GM18498 (cell line): ENCODE measurements around the gene LIN7A.

ENCODE experiments used
- ATAC-seq: cut with Tn5 transposase; IDR thresholded peaks from one replicate; pipeline ENCODE4 v1.9.1; 2021; ENCODE audit warnings: mild to moderate bottlenecking, moderate library complexity; ENCODE audit not compliant: unreplicated experiment

Gene LIN7A, protein sequence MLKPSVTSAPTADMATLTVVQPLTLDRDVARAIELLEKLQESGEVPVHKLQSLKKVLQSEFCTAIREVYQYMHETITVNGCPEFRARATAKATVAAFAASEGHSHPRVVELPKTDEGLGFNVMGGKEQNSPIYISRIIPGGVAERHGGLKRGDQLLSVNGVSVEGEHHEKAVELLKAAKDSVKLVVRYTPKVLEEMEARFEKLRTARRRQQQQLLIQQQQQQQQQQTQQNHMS

GRCh38 chr12:80937391-80938238 is at the start of gene LIN7A:
Gene LIN7A (minus strand): TSS chr12:80937934. CDS start chr12:80937722, 212 bp downstream.
- ATAC-seq = peak; percentile 27

- no peak for ATAC-seq
These were observed 48.5 kb upstream of the LIN7A start for GRCh38 chr12:80986224-80986623.

DNA sequence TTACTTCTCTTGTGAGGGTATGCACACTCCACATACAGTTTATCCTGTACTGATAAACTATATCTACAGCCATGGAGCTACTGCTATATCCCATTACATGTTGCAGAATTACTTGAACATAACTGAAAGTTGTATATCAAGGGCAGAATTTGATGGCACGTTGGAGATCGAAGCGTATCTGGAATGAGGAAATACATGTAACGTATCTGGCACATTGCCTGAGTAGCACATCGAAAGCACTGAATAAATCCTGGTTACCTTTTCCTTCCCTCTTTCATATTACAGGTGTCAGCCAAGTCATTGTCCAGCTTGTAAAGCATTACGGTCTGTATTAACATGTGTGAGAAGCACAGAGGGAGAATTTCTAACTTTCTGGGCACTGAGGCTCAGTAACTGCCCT is 42.1 kb upstream of the LIN7A start:
- ATAC-seq = no peak

DNA sequence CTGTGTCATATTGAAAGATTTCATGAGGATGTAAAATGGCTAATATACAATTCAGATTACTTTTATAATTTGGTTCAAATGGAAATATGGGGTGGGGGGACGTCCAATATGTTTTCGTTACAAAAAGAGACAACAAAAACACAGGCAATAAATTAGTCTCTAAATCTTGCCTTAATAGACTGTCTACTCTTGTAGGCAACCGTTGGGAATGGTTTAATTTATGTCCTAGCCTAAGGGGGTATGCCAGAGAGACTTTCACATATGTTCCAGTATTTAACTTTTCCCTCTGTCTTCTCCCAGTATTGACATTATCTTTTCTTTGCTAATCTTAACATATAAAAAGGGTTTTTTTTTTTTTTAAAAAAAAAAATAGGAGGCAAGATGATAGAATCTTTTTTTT is 41.5 kb upstream of the LIN7A start:
- ATAC-seq = no peak

GRCh38 chr12:80977346-80977745 is 39.6 kb upstream of the LIN7A start:
- ATAC-seq = no peak

GRCh38 chr12:80968326-80968725 is 30.6 kb upstream of the LIN7A start:
- ATAC-seq = no peak

GRCh38 chr12:80967565-80967964 is 29.8 kb upstream of the LIN7A start:
- ATAC-seq = no peak

DNA sequence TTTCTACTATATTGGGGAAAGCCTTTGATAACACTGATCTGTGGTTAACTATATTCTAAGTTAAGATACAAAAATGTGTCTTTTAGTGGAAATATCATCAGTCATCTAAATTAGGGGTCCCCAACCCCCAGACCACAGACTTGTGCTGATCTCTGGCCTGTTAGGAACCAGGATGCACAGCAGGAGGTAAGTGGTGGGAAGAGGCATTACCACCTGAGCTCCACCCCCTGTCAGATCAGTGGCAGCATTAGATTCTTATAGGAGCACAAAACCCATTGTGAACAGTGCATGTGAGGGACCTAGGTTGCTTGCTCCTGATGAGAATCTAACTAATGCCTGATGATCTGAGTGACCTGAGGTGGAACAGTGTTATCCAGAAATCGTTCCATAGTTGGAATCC is 28.3 kb upstream of the LIN7A start:
- no peak for ATAC-seq

DNA sequence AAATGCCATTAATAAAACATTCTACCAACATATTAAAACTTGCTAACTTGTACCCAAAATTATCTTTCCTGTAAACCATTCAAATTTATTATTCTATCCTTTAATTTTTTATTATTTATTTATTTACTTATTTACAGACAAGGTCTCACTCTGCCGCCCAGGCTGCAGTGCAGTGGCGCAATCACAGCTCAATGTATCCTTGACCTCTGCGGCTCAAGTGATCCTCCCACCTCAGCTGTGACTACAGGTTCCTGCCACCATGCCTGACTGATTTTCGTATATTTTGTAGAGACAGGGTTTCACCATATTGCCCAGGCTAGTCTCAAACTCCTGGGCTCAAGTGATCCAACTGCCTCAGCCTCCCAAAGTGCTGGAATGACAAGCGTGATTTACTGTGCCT is 20.4 kb upstream of the LIN7A start:
- no peak for ATAC-seq

DNA sequence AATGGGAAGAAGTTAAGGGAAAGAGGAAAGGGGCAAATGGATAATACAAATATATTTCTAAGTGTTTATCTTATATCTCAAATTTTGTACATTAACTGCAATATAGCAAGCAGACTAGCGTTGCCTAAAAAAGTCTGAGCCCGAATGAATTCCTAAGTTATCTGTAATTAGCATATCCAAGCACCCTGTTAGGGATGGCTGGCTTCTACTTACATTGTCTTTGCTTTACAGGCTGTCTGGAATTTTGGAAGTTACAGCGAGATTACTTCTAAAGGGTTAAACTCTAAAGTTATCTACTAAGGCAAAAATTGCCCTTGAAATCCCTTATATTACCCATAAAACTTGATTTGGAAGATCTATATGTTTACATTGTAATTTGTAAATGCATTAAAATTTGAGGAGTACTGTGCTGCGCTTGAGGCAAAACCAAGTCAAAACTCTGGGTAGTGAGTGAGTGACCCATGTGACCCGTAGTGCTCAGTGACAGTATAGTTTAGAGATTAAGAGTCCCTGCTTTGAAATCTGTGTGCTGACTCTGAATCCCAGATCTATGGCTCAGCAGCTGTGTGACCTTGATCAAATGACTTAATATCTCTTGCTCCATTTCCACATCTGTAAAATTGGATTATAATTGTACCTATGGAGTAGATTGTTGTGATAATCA is 17.3 kb upstream of the LIN7A start:
- ATAC-seq = no peak

DNA sequence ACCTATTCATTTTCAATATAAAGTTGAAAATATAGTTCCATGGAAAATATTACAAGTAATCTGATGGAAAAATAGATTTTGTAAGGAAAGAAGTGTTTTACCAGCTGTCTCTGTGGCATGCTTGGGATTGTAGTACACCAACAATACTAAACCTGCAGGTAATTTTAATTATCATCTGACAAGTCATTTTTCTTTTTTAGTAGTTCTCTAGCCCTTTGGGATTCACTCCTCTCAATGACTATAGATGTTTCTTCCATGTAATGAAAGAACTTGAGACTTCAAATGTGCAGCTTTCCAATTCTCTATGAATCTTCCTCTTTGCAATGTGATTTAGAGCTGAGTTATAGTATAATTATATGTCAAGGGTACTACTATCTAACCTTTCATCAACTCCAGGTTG is 14.7 kb upstream of the LIN7A start:
- ATAC-seq = no peak

DNA sequence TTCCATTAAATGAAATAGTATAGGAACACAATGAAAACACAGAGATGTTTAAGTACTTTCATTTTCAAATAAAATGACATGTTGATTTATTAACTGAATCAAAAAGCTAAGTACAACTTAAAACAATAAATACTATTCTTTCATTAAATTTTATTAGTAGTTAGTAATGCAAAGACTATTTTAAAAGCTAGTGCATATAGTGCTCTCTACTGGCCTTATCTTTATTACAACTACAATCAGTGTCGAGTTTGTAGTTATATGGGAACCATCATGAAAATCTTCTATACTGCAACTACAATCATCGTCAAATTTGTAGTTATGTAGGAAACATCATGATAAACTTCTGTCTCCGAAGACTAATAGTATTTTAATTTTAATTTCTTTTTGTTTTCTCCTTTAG is 8.9 kb upstream of the LIN7A start:
- peak; percentile 57 for ATAC-seq

DNA sequence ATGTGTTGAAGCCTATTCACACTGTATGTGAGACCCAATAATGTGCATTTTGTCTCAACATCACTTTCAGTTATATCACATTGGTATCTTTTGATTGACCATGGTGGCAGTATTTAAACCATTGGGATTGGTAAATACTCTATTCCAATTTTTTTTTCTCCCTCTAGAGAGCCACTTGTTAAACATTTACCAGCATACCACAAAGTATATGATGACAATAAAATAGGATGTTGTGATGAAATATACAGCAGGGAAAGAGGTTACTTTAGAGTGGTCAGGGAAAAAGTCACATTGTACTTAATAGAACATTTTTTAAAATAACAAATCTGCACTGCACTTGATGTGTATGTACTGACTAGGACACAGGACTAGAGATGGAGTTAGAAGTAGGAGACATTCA is 5.6 kb upstream of the LIN7A start:
- no peak for ATAC-seq

GRCh38 chr12:80941916-80942315 is 4.2 kb upstream of the LIN7A start:
- no peak for ATAC-seq

- peak; percentile 23 for ATAC-seq
These were observed 1.7 kb upstream of the LIN7A start for GRCh38 chr12:80939231-80939950.

DNA sequence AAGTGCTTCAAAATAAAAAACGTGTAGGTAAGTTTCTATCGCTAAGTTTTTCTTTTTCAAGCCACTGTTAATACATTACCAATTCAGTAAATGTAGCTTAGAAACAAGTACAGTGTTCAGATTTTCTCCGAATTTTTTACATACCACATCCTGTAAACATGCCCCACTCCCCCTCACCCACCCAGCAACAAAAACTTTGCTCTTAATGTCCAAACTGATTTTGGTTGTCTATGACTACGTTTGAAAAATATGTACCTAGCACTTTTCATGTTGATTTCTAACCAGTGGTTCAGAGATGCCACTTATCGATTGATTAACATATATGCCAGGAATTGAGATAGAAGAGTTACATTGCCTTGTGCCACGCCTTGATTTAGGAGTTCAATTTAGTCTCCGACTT is 663 bp upstream of the LIN7A start:
- no peak for ATAC-seq

GRCh38 chr12:80936642-80937390 is 918 bp downstream of the LIN7A start:
- ATAC-seq = peak; percentile 61

GRCh38 chr12:80936353-80936641 is 1.4 kb downstream of the LIN7A start:
- ATAC-seq = peak; percentile 0

DNA sequence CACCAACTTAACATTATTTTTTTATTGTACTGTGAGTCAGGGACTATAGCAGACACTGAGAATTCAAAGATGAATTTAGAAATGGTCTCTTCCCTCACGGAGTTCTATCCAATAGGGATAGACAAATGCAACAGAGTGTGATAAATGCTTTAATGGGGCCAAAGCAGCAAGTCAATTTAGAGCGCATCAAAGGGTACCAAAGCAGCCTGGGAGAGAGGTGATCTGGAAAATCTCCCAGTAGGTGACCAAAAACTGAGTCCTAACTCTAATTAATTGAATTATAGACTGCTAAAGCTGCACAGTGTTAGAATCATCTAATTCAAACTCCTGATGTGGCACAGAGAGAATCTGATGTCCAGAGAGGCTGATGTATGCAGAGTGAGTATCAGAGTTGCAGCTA is 2.6 kb downstream of the LIN7A start:
- no peak for ATAC-seq

DNA sequence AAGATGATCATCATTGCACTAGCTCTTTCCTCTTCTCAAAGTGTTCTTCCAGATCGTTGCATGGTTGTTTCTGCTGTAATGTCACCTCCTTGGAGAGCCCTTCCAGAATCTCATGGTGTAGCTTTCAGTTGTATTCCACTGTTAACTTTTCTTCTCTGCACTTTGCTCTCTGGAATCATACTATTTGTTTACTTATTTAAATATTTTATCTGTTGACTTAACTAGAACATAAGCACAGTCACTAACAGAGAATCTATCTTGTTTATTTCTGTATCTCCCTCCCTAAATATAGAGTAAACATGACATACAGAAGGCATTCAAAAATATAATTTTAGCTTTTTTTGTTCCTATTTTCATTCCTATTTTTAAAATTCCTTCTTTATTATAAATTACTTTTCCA is 11.8 kb downstream of the LIN7A start:
- no peak for ATAC-seq

- no peak for ATAC-seq
These were observed 12.5 kb downstream of the LIN7A start for GRCh38 chr12:80925237-80925636.
